PC-3 (cell line): ENCODE data around the gene ZNF576.
"Not testable (repeated sequence)": the region's sequence is repeated elsewhere in the genome, so short reads cannot be mapped to it uniquely, and the experiment has no call there.

Source experiments
- EZH2 ChIP-seq: fragments of 300-600 bp; sonication (generic); IDR thresholded peaks from one replicate; pipeline ENCODE4 v1.6.1; 2017; ENCODE audit warnings: antibody characterized with exemption, mild to moderate bottlenecking, low read length; ENCODE audit not compliant: unreplicated experiment
- EZH2phosphoT487 ChIP-seq: fragments of 300-600 bp; sonication (generic); IDR thresholded peaks from 2 replicates; pipeline ENCODE4 v1.6.1; 2018; ENCODE audit warnings: mild to moderate bottlenecking, antibody characterized with exemption, low read length, borderline replicate concordance
- TF ChIP-seq, protein P1 (sequence below): fragments of 300-600 bp; sonication (generic); conservative IDR thresholded peaks from 2 replicates; pipeline ENCODE4 v1.5.1; 2017; ENCODE audit warnings: antibody characterized with exemption, low read depth, mild to moderate bottlenecking, low read length

DNA sequence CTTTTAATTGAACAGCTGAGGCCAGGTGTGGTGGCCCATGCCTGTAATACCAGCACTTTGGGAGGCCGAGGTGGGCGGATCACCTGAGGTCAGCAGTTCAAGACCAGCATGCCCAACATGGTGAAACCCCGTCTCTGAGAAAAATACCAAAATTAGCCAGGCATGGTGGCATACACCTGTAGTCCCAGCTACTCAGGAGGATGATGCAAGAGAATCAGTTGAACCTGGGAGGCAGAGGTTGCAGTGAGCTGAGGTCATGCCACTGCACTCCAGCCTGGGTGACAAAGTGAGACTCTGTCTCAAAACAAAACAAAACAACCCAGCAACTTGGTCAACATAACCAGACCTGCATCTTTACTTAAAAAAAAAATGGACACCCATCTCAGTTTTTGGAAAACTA is 9.4 kb upstream of the ZNF576 start:
- TF ChIP-seq, protein P1, sequence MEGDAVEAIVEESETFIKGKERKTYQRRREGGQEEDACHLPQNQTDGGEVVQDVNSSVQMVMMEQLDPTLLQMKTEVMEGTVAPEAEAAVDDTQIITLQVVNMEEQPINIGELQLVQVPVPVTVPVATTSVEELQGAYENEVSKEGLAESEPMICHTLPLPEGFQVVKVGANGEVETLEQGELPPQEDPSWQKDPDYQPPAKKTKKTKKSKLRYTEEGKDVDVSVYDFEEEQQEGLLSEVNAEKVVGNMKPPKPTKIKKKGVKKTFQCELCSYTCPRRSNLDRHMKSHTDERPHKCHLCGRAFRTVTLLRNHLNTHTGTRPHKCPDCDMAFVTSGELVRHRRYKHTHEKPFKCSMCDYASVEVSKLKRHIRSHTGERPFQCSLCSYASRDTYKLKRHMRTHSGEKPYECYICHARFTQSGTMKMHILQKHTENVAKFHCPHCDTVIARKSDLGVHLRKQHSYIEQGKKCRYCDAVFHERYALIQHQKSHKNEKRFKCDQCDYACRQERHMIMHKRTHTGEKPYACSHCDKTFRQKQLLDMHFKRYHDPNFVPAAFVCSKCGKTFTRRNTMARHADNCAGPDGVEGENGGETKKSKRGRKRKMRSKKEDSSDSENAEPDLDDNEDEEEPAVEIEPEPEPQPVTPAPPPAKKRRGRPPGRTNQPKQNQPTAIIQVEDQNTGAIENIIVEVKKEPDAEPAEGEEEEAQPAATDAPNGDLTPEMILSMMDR: not testable (repeated sequence)
- not testable (repeated sequence) for TF ChIP-seq EZH2phosphoT487, EZH2
